GM18507 (cell line): Measurements from ENCODE around the gene MEAF6.
"Not testable (repeated sequence)": the region's sequence is repeated elsewhere in the genome, so short reads cannot be mapped to it uniquely, and the experiment has no call there.

Experiments
- DNase-seq: peaks from one replicate; pipeline ENCODE4 v3.0.0; 2011; ENCODE audit warnings: low read depth; ENCODE audit not compliant: insufficient read length; ENCODE audit errors: extremely low spot score
- FAIRE-seq: peaks from 2 replicates; lab custom pipeline; 2011; peaks lifted over from hg19 to GRCh38; lab: Jason Lieb, UNC

MEAF6 gene

GRCh38 chr1:37533317-37534093 is 18.9 kb upstream of the MEAF6 start:
- no peak for DNase-seq
- FAIRE-seq = no peak

GRCh38 chr1:37532418-37533156 is 18.0 kb upstream of the MEAF6 start:
- DNase-seq, FAIRE-seq: not testable (repeated sequence)

- not testable (repeated sequence) for DNase-seq, FAIRE-seq
These were observed 15.3 kb upstream of the MEAF6 start for GRCh38 chr1:37529888-37530287.

GRCh38 chr1:37519613-37520012 is 5.0 kb upstream of the MEAF6 start:
- FAIRE-seq (no peak), DNase-seq (no peak)

GRCh38 chr1:37518929-37519328 is 4.4 kb upstream of the MEAF6 start:
- not testable (repeated sequence) for FAIRE-seq, DNase-seq

- not testable (repeated sequence) for FAIRE-seq, DNase-seq
These were observed 3.7 kb upstream of the MEAF6 start for GRCh38 chr1:37518241-37518640.

GRCh38 chr1:37517569-37517968 is 3.0 kb upstream of the MEAF6 start:
- DNase-seq = no peak
- FAIRE-seq = no peak

- no peak for FAIRE-seq
- no peak for DNase-seq
These were observed 844 bp upstream of the MEAF6 start for GRCh38 chr1:37515185-37516034.

GRCh38 chr1:37513795-37514349 is 694 bp downstream of the MEAF6 start:
- FAIRE-seq = no peak
- no peak for DNase-seq

- DNase-seq (no peak), FAIRE-seq (peak; percentile 65)
These were observed 5.4 kb downstream of the MEAF6 start for GRCh38 chr1:37509181-37509580.

GRCh38 chr1:37506740-37507139 is 7.8 kb downstream of the MEAF6 start:
- FAIRE-seq (no peak), DNase-seq (no peak)

GRCh38 chr1:37502791-37503190 is 11.8 kb downstream of the MEAF6 start:
- not testable (repeated sequence) for FAIRE-seq, DNase-seq

- FAIRE-seq (no peak), DNase-seq (no peak)
These were observed 12.5 kb downstream of the MEAF6 start for GRCh38 chr1:37502104-37502503.

- FAIRE-seq (no peak), DNase-seq (no peak)
These were observed 12.9 kb downstream of the MEAF6 start for GRCh38 chr1:37501661-37502060.

- DNase-seq = no peak
- FAIRE-seq = no peak
These were observed 15.5 kb downstream of the MEAF6 start for GRCh38 chr1:37498872-37499617.

- FAIRE-seq (no peak), DNase-seq (no peak)
These were observed 16.7 kb downstream of the MEAF6 start for GRCh38 chr1:37497832-37498231.

GRCh38 chr1:37495875-37496274 is 18.7 kb downstream of the MEAF6 start:
- FAIRE-seq = no peak
- DNase-seq = no peak

- FAIRE-seq (peak; percentile 31), DNase-seq (no peak)
These were observed 21.0 kb downstream of the MEAF6 start for GRCh38 chr1:37493336-37494098.
